Endodermal cell (in vitro differentiated cells): ENCODE measurements around the gene OR1S2. TPM values are rescaled to one million over a fixed set of nuclear protein-coding genes. Genes with fewer than 3 reads are reported as not detected.
"Not testable (repeated sequence)": the region's sequence is repeated elsewhere in the genome, so short reads cannot be mapped to it uniquely, and the experiment has no call there.

Source experiments
- DNase-seq: peaks from one replicate; pipeline ENCODE4 v3.0.0-alpha.2; 2017
- H3K27ac ChIP-seq: 2 replicates; pipeline ENCODE4 v1.5.1; 2013; ENCODE audit warnings: mild to moderate bottlenecking, low read depth, low read length, moderate library complexity
- H3K27me3 ChIP-seq: 2 replicates; pipeline ENCODE4 v1.6.1; 2013; ENCODE audit warnings: mild to moderate bottlenecking, low read length, moderate library complexity; ENCODE audit not compliant: insufficient read depth, control insufficient read depth, poor library complexity, severe bottlenecking
- H3K36me3 ChIP-seq: 2 replicates; pipeline ENCODE4 v1.7.0; 2013; ENCODE audit warnings: mild to moderate bottlenecking, low read length, moderate library complexity; ENCODE audit not compliant: control insufficient read depth, insufficient read depth
- H3K4me1 ChIP-seq: one replicate; pipeline ENCODE4 v1.7.0; 2013; ENCODE audit warnings: low read length; ENCODE audit not compliant: control insufficient read depth, insufficient read depth
- H3K4me3 ChIP-seq: 2 replicates; pipeline ENCODE4 v1.5.1; 2013; ENCODE audit warnings: mild to moderate bottlenecking, low read length, moderate library complexity
- H3K9ac ChIP-seq: 2 replicates; pipeline ENCODE4 v1.6.1; 2013; ENCODE audit warnings: mild to moderate bottlenecking, low read length, moderate library complexity; ENCODE audit not compliant: poor library complexity, severe bottlenecking; ENCODE audit errors: extremely low read depth
- H3K9me3 ChIP-seq: 2 replicates; pipeline ENCODE4 v1.6.1; 2013; ENCODE audit warnings: mild to moderate bottlenecking, low read length, moderate library complexity; ENCODE audit not compliant: control insufficient read depth
- H3K27ac Mint-ChIP-seq: 2 replicates; pipeline ENCODE4 v1.8.0; 2020; ENCODE audit warnings: mixed read lengths
- H3K27me3 Mint-ChIP-seq: 2 replicates; pipeline ENCODE4 v1.8.0; 2021; ENCODE audit warnings: mild to moderate bottlenecking, mixed read lengths; ENCODE audit not compliant: insufficient read depth
- H3K36me3 Mint-ChIP-seq: 2 replicates; pipeline ENCODE4 v1.8.0; 2020; ENCODE audit warnings: low read depth, mixed read lengths
- H3K4me1 Mint-ChIP-seq: 2 replicates; pipeline ENCODE4 v1.8.0; 2020; ENCODE audit warnings: mixed read lengths
- H3K4me3 Mint-ChIP-seq: 2 replicates; pipeline ENCODE4 v1.8.0; 2020; ENCODE audit warnings: mild to moderate bottlenecking, moderate library complexity, mixed read lengths
- H3K9me3 Mint-ChIP-seq: 2 replicates; pipeline ENCODE4 v1.8.0; 2020; ENCODE audit warnings: mild to moderate bottlenecking, mixed read lengths
- CTCF ChIP-seq: fragments of 200-600 bp; sonication (generic); conservative IDR thresholded peaks from 2 replicates; pipeline ENCODE4 v1.5.0; 2021; ENCODE audit warnings: antibody characterized with exemption, mild to moderate bottlenecking
- WGBS, 2 experiments: methylation state at CpG; one replicate each; pipeline versions ENCODE4 v1.1.5 to v1.1.7; 2013; ENCODE audit warnings: missing lambda C conversion rate in 2 of 2, mixed read lengths in 1 of 2; ENCODE audit not compliant: insufficient coverage in 1 of 2, insufficient read length in 1 of 2; 5-methylcytosine and 5-hydroxymethylcytosine counted together
- total RNA-seq, 2 donors: library from RNA; stranded (reverse); fragmentation: NEBNext Ultra II Directional in 1 of 2; extraction: Animal tissue kit (Norgen Biotek cat#: 25700) in 1 of 2; gene quantifications; 2 replicates in 1 of 2; 3 replicates in 1 of 2; pipeline ENCODE4 v1.2.1, GENCODE V29; 2021

Gene OR1S2
- total RNA-seq, 2 donors from 2014 or later, result not detected

GRCh38 chr11:58222721-58223120, 18.8 kb upstream of the OR1S2 start:
- no peak for DNase-seq
- no peaks in the 10 kb centered on the region for H3K36me3 ChIP-seq
- no peaks in the 10 kb centered on the region for H3K27me3 ChIP-seq
- no peak overlapping the region for H3K27ac ChIP-seq
- no peaks in the 10 kb centered on the region for H3K36me3 Mint-ChIP-seq
- H3K9me3 ChIP-seq, result no peaks in the 10 kb centered on the region
- H3K4me1 ChIP-seq, result no peaks in the 10 kb centered on the region
- no peak overlapping the region for H3K4me3 ChIP-seq
- TF ChIP-seq CTCF, result no peak
- H3K4me1 Mint-ChIP-seq, result no peaks in the 10 kb centered on the region
- no peak overlapping the region for H3K27ac Mint-ChIP-seq
- H3K9me3 Mint-ChIP-seq, result no peaks in the 10 kb centered on the region
- no peak overlapping the region for H3K4me3 Mint-ChIP-seq
- WGBS, 2 experiments, result 76 to 85% methylated on average over 2 to 6 of the region's 7 CpGs
- H3K9ac ChIP-seq, result no peak overlapping the region
- no peaks in the 10 kb centered on the region for H3K27me3 Mint-ChIP-seq

- H3K9me3 Mint-ChIP-seq, result no peaks in the 10 kb centered on the region
- H3K9ac ChIP-seq, result no peak overlapping the region
- H3K27ac ChIP-seq, result no peak overlapping the region
- H3K27me3 Mint-ChIP-seq, result no peaks in the 10 kb centered on the region
- H3K9me3 ChIP-seq, result no peaks in the 10 kb centered on the region
- TF ChIP-seq CTCF, result no peak
- H3K4me1 Mint-ChIP-seq, result no peaks in the 10 kb centered on the region
- no peaks in the 10 kb centered on the region for H3K27me3 ChIP-seq
- no peaks in the 10 kb centered on the region for H3K36me3 Mint-ChIP-seq
- H3K4me3 ChIP-seq, result no peak overlapping the region
- no peaks in the 10 kb centered on the region for H3K4me1 ChIP-seq
- no peaks in the 10 kb centered on the region for H3K36me3 ChIP-seq
- no peak overlapping the region for H3K27ac Mint-ChIP-seq
- DNase-seq, result no peak
- no peak overlapping the region for H3K4me3 Mint-ChIP-seq
Observed at GRCh38 chr11:58216476-58216875, 12.5 kb upstream of the OR1S2 start.

GRCh38 chr11:58212420-58212819, 8.5 kb upstream of the OR1S2 start, which contains the start of gene OR1S1:
TSS of gene OR1S1 (plus strand) at chr11:58212720.
- not testable (repeated sequence) for H3K9me3 Mint-ChIP-seq, H3K36me3 Mint-ChIP-seq, H3K4me1 ChIP-seq, H3K27me3 ChIP-seq, H3K27ac Mint-ChIP-seq, DNase-seq, H3K4me1 Mint-ChIP-seq, H3K9ac ChIP-seq, H3K9me3 ChIP-seq, H3K4me3 Mint-ChIP-seq, H3K27me3 Mint-ChIP-seq, H3K36me3 ChIP-seq, H3K4me3 ChIP-seq, H3K27ac ChIP-seq
- WGBS, 2 experiments, result 90% methylated on average over 2 of the region's 2 CpGs; no CpG with 5 or more reads in 1 of the 2 experiments

GRCh38 chr11:58199271-58199670, 4.7 kb downstream of the OR1S2 start:
- Histone ChIP-seq H3K9ac (no peak overlapping the region), H3K27ac (no peak overlapping the region), H3K27me3 (no peaks in the 10 kb centered on the region), H3K36me3 (no peaks in the 10 kb centered on the region), H3K9me3 (peaks cover 19% of the 10 kb centered on the region), H3K4me1 (no peaks in the 10 kb centered on the region), H3K4me3 (no peak overlapping the region)
- Mint-ChIP-seq H3K9me3 (peaks cover 10% of the 10 kb centered on the region), H3K4me3 (no peak overlapping the region), H3K36me3 (no peaks in the 10 kb centered on the region), H3K4me1 (no peaks in the 10 kb centered on the region), H3K27ac (no peak overlapping the region), H3K27me3 (no peaks in the 10 kb centered on the region)
- TF ChIP-seq CTCF, result no peak
- whole genome bisulfite sequencing, 2 experiments, result 67% methylated on average over 1 of the region's 1 CpG; no CpG with 5 or more reads in 1 of the 2 experiments
- no peak for DNase-seq
